ENCODE results near the gene EGFR.

Gene EGFR

GRCh38 chr7:55110282-55110992, 91.6 kb downstream of the EGFR start:
- no peak for TF ChIP-seq ARNTL (CRISPR knock-in tag; IDR thresholded peaks at IDR 0.05; ENCODE audit: borderline replicate concordance, low read depth)
- no peak for TF ChIP-seq OSR1 (CRISPR knock-in tag; IDR thresholded peaks at IDR 0.05)
- TF ChIP-seq GLIS3 (CRISPR knock-in tag; IDR thresholded peaks at IDR 0.05): no peak
- no peak for TF ChIP-seq RARB (CRISPR knock-in tag; IDR thresholded peaks at IDR 0.05)
- no peak for TF ChIP-seq PATZ1 (CRISPR knock-in tag; IDR thresholded peaks at IDR 0.05; ENCODE audit: borderline replicate concordance)
- TF ChIP-seq TCF4 (CRISPR knock-in tag; IDR thresholded peaks at IDR 0.05; ENCODE audit: borderline replicate concordance): no peak
- TF ChIP-seq TOX (CRISPR knock-in tag; IDR thresholded peaks at IDR 0.05; ENCODE audit: borderline replicate concordance): no peak
- TF ChIP-seq ZFP30 (CRISPR knock-in tag; IDR thresholded peaks at IDR 0.05): no peak
- TF ChIP-seq ZC3H10 (CRISPR knock-in tag; IDR thresholded peaks at IDR 0.05): no peak
- TF ChIP-seq BACH2 (CRISPR knock-in tag; IDR thresholded peaks at IDR 0.05; ENCODE audit: borderline replicate concordance): no peak
- no peak for ATAC-seq

- peak; percentile 75 for ATAC-seq
- TF ChIP-seq GLIS3 (CRISPR knock-in tag; IDR thresholded peaks at IDR 0.05) (no peak), TSHZ2 (CRISPR knock-in tag; IDR thresholded peaks at IDR 0.05) (no peak), PATZ1 (CRISPR knock-in tag; IDR thresholded peaks at IDR 0.05; ENCODE audit: borderline replicate concordance) (no peak), SNAI2 (CRISPR knock-in tag; IDR thresholded peaks at IDR 0.05) (no peak), ISL1 (CRISPR knock-in tag; IDR thresholded peaks at IDR 0.05) (no peak), ZFP3 (CRISPR knock-in tag; IDR thresholded peaks at IDR 0.05) (no peak), ARNTL (CRISPR knock-in tag; IDR thresholded peaks at IDR 0.05; ENCODE audit: borderline replicate concordance, low read depth) (no peak), ZNF70 (CRISPR knock-in tag; IDR thresholded peaks at IDR 0.05) (no peak), ESRRG (CRISPR knock-in tag; IDR thresholded peaks at IDR 0.05) (no peak), BACH2 (CRISPR knock-in tag; IDR thresholded peaks at IDR 0.05; ENCODE audit: borderline replicate concordance) (no peak), PPARA (CRISPR knock-in tag; IDR thresholded peaks at IDR 0.05; ENCODE audit: borderline replicate concordance) (no peak), TCF4 (CRISPR knock-in tag; IDR thresholded peaks at IDR 0.05; ENCODE audit: borderline replicate concordance) (no peak)
- TF ChIP-seq, protein P1, sequence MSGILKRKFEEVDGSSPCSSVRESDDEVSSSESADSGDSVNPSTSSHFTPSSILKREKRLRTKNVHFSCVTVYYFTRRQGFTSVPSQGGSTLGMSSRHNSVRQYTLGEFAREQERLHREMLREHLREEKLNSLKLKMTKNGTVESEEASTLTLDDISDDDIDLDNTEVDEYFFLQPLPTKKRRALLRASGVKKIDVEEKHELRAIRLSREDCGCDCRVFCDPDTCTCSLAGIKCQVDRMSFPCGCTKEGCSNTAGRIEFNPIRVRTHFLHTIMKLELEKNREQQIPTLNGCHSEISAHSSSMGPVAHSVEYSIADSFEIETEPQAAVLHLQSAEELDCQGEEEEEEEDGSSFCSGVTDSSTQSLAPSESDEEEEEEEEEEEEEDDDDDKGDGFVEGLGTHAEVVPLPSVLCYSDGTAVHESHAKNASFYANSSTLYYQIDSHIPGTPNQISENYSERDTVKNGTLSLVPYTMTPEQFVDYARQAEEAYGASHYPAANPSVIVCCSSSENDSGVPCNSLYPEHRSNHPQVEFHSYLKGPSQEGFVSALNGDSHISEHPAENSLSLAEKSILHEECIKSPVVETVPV (CRISPR knock-in tag; IDR thresholded peaks at IDR 0.05): no peak
- TF ChIP-seq, protein P2, sequence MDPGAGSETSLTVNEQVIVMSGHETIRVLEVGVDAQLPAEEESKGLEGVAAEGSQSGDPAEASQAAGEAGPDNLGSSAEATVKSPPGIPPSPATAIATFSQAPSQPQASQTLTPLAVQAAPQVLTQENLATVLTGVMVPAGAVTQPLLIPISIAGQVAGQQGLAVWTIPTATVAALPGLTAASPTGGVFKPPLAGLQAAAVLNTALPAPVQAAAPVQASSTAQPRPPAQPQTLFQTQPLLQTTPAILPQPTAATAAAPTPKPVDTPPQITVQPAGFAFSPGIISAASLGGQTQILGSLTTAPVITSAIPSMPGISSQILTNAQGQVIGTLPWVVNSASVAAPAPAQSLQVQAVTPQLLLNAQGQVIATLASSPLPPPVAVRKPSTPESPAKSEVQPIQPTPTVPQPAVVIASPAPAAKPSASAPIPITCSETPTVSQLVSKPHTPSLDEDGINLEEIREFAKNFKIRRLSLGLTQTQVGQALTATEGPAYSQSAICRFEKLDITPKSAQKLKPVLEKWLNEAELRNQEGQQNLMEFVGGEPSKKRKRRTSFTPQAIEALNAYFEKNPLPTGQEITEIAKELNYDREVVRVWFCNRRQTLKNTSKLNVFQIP (CRISPR knock-in tag; IDR thresholded peaks at IDR 0.05; ENCODE audit: borderline replicate concordance, low read depth): no peak
- TF ChIP-seq, protein P3, sequence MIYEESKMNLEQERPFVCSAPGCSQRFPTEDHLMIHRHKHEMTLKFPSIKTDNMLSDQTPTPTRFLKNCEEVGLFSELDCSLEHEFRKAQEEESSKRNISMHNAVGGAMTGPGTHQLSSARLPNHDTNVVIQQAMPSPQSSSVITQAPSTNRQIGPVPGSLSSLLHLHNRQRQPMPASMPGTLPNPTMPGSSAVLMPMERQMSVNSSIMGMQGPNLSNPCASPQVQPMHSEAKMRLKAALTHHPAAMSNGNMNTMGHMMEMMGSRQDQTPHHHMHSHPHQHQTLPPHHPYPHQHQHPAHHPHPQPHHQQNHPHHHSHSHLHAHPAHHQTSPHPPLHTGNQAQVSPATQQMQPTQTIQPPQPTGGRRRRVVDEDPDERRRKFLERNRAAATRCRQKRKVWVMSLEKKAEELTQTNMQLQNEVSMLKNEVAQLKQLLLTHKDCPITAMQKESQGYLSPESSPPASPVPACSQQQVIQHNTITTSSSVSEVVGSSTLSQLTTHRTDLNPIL (CRISPR knock-in tag; IDR thresholded peaks at IDR 0.05; ENCODE audit: low read depth): no peak
Observed at GRCh38 chr7:55110993-55111361, 92.2 kb downstream of the EGFR start.

Data from SK-N-SH treated with all-trans-retinoic acid at 6 μM for 48 hours (cell line).